Small intestine (tissue), 4 donors: Measurements from ENCODE around the gene CASP2. TPM values are rescaled to one million over a fixed set of nuclear protein-coding genes. Genes with fewer than 3 reads are reported as not detected.

Experiments
- polyA plus RNA-seq, 4 donors: library from polyadenylated mRNA; stranded (reverse) in 3 of 4; unstranded in 1 of 4; fragments of 200-250 nt in 3 of 4; fragments of 120-200 nt in 1 of 4; gene quantifications; one replicate each; pipeline versions ENCODE4 v1.2.1 to v1.2.3, GENCODE V29; 2013
- donor health status: healthy with polysubstance abuse.
- donor health status: Bipolar disorder and iron deficiency.
- donor health status: healthy.

Gene CASP2
- polyA plus RNA-seq, 4 donors, result 4.9 to 29.8 (median 9.0) TPM

Other genes starting within 250 kb of the CASP2 start
- gene OR6V1, start 236.0 kb upstream of the CASP2 start, polyA plus RNA-seq, result not detected
- gene PIP, start 156.3 kb upstream of the CASP2 start, polyA plus RNA-seq, result not detected
- gene TAS2R39, start 104.9 kb upstream of the CASP2 start, polyA plus RNA-seq, result not detected
- not detected for gene TAS2R40, start 66.3 kb upstream of the CASP2 start, polyA plus RNA-seq
- gene GSTK1, start 24.9 kb upstream of the CASP2 start, polyA plus RNA-seq, result 100 to 1,000 TPM; 250 to 450 (median 313) TPM
- gene TMEM139, start 3.4 kb upstream of the CASP2 start, polyA plus RNA-seq, result 100 to 1,000 TPM in 1 of 4 donors, 10 to 100 TPM in 3; 32.5 to 127 (median 66.5) TPM
- 10 to 100 TPM in 1 of 4 donors, under 1 TPM in 1, not detected in 2; 0.19 to 24.9 TPM for gene CLCN1, start 27.8 kb downstream of the CASP2 start, polyA plus RNA-seq
- 1 to 10 TPM in 2 of 4 donors, under 1 TPM in 1, not detected in 1; 0.54 to 3.3 (median 1.5) TPM for gene FAM131B, start 74.4 kb downstream of the CASP2 start, polyA plus RNA-seq
- gene ZYX, start 93.0 kb downstream of the CASP2 start, polyA plus RNA-seq, result 10 to 100 TPM; 50.3 to 77.1 (median 62.0) TPM
- gene EPHA1, start 120.5 kb downstream of the CASP2 start, polyA plus RNA-seq, result 10 to 100 TPM; 14.6 to 47.4 (median 31.0) TPM
- not detected for gene TAS2R60, start 155.1 kb downstream of the CASP2 start, polyA plus RNA-seq
- gene TAS2R41, start 189.5 kb downstream of the CASP2 start, polyA plus RNA-seq, result not detected